Panc1 (cell line): ENCODE data around the gene SRC.

Experiments
- POLR2AphosphoS5 ChIP-seq: IDR thresholded peaks from 2 replicates; pipeline ENCODE4 v1.6.1; 2012; ENCODE audit warnings: mild to moderate bottlenecking, low read depth, low read length, moderate library complexity
- TCF7L2 ChIP-seq: IDR thresholded peaks from 2 replicates; pipeline ENCODE4 v1.6.1; 2011; ENCODE audit warnings: mild to moderate bottlenecking, low read depth, low read length, inconsistent platforms
- TF ChIP-seq, protein P1 (sequence below): fragments of 450-650 bp; IDR thresholded peaks from 2 replicates; pipeline ENCODE4 v1.5.1; 2017; ENCODE audit warnings: mild to moderate bottlenecking
- TF ChIP-seq, protein P2 (sequence below), 2 experiments: IDR thresholded peaks; 2 replicates each; pipeline ENCODE4 v1.6.1; 2011 to 2012; ENCODE audit warnings: low read depth in 2 of 2, control low read depth in 1 of 2, low read length in 1 of 2, mild to moderate bottlenecking in 1 of 2, moderate library complexity in 1 of 2; ENCODE audit not compliant: insufficient read depth in 1 of 2

DNA sequence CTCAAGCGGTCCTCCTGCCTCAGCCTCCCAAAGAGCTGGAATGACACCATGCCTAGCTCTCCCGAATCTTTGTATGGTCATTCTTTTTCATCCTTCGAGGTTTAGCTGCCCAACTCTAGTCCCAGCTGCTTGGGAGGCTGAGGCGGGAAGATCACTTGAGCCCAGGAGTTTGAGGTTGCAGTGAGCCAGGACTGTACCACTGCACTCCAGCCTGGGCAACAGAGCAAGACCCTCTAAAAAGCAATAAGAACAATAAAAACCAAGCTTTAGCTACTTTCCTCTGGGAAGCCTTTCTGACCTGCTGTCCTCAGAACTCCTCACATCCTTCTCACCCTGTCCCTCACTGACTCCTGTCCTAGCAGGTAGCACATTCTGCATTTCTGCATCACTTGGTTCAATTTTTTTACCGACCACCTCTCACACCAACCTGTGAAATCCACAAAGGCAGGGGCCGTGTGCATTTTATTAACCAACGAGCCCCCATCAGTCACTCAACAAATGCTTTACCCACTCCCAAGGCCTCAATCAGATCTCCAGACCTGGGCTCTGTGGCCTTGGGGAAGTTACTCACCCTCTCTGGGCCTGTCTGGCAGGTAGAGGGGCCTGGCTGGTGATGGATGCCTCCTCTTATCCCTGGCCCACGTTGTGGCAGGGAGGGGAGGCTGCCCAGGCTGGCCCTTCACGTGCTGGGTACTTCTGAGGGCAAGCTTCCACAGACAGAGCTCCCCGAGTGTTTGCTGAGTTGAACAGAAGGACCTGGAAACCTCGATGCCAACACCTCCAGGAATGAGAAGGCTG, 14.7 kb upstream of the SRC start:
- TF ChIP-seq, protein P1, sequence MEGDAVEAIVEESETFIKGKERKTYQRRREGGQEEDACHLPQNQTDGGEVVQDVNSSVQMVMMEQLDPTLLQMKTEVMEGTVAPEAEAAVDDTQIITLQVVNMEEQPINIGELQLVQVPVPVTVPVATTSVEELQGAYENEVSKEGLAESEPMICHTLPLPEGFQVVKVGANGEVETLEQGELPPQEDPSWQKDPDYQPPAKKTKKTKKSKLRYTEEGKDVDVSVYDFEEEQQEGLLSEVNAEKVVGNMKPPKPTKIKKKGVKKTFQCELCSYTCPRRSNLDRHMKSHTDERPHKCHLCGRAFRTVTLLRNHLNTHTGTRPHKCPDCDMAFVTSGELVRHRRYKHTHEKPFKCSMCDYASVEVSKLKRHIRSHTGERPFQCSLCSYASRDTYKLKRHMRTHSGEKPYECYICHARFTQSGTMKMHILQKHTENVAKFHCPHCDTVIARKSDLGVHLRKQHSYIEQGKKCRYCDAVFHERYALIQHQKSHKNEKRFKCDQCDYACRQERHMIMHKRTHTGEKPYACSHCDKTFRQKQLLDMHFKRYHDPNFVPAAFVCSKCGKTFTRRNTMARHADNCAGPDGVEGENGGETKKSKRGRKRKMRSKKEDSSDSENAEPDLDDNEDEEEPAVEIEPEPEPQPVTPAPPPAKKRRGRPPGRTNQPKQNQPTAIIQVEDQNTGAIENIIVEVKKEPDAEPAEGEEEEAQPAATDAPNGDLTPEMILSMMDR: no peak
- TF ChIP-seq POLR2AphosphoS5: no peak
- TF ChIP-seq, protein P2, sequence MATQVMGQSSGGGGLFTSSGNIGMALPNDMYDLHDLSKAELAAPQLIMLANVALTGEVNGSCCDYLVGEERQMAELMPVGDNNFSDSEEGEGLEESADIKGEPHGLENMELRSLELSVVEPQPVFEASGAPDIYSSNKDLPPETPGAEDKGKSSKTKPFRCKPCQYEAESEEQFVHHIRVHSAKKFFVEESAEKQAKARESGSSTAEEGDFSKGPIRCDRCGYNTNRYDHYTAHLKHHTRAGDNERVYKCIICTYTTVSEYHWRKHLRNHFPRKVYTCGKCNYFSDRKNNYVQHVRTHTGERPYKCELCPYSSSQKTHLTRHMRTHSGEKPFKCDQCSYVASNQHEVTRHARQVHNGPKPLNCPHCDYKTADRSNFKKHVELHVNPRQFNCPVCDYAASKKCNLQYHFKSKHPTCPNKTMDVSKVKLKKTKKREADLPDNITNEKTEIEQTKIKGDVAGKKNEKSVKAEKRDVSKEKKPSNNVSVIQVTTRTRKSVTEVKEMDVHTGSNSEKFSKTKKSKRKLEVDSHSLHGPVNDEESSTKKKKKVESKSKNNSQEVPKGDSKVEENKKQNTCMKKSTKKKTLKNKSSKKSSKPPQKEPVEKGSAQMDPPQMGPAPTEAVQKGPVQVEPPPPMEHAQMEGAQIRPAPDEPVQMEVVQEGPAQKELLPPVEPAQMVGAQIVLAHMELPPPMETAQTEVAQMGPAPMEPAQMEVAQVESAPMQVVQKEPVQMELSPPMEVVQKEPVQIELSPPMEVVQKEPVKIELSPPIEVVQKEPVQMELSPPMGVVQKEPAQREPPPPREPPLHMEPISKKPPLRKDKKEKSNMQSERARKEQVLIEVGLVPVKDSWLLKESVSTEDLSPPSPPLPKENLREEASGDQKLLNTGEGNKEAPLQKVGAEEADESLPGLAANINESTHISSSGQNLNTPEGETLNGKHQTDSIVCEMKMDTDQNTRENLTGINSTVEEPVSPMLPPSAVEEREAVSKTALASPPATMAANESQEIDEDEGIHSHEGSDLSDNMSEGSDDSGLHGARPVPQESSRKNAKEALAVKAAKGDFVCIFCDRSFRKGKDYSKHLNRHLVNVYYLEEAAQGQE (IDR thresholded peaks at IDR 0.05; ENCODE audit: insufficient read depth in 1 of 2, low read depth in 2 of 2, low read length in 1 of 2): no peak
- no peak for TF ChIP-seq TCF7L2
